HG03095 (cell line): ENCODE measurements around the gene LTC4S.
"Not testable (repeated sequence)": the region's sequence is repeated elsewhere in the genome, so short reads cannot be mapped to it uniquely, and the experiment has no call there.

Experiments
- ATAC-seq: cut with Tn5 transposase; IDR thresholded peaks from one replicate; pipeline ENCODE4 v1.9.1; 2021; ENCODE audit warnings: moderate library complexity; ENCODE audit not compliant: unreplicated experiment

The LTC4S gene

GRCh38 chr5:179769271-179769670, 24.5 kb upstream of the LTC4S start:
- no peak for ATAC-seq

- ATAC-seq = no peak
Measured at GRCh38 chr5:179769796-179770195, 24.0 kb upstream of the LTC4S start.

GRCh38 chr5:179771311-179771895, 22.4 kb upstream of the LTC4S start:
- no peak for ATAC-seq

- ATAC-seq = no peak
Measured at GRCh38 chr5:179772351-179772750, 21.4 kb upstream of the LTC4S start.

- ATAC-seq = no peak
Measured at GRCh38 chr5:179773686-179774040, 20.1 kb upstream of the LTC4S start.

- ATAC-seq = no peak
Measured at GRCh38 chr5:179774442-179774841, 19.3 kb upstream of the LTC4S start.

- no peak for ATAC-seq
Measured at GRCh38 chr5:179776411-179776938, 17.3 kb upstream of the LTC4S start.

GRCh38 chr5:179777456-179777855, 16.3 kb upstream of the LTC4S start:
- no peak for ATAC-seq

GRCh38 chr5:179777909-179778308, 15.9 kb upstream of the LTC4S start:
- no peak for ATAC-seq

GRCh38 chr5:179778591-179778990, 15.2 kb upstream of the LTC4S start:
- ATAC-seq = no peak

- no peak for ATAC-seq
Measured at GRCh38 chr5:179779826-179780225, 14.0 kb upstream of the LTC4S start.

- ATAC-seq = no peak
Measured at GRCh38 chr5:179780362-179780761, 13.4 kb upstream of the LTC4S start.

GRCh38 chr5:179781846-179782245, 11.9 kb upstream of the LTC4S start:
- no peak for ATAC-seq

- ATAC-seq = no peak
Measured at GRCh38 chr5:179783128-179783527, 10.7 kb upstream of the LTC4S start.

GRCh38 chr5:179786861-179787260, 6.9 kb upstream of the LTC4S start:
- no peak for ATAC-seq

GRCh38 chr5:179788193-179788854, 5.5 kb upstream of the LTC4S start:
- ATAC-seq = no peak

GRCh38 chr5:179789278-179789677, 4.5 kb upstream of the LTC4S start:
- ATAC-seq = not testable (repeated sequence)

GRCh38 chr5:179791881-179792611, 1.7 kb upstream of the LTC4S start:
- no peak for ATAC-seq

GRCh38 chr5:179792612-179793467, 946 bp upstream of the LTC4S start:
- ATAC-seq = no peak

- no peak for ATAC-seq
Measured at GRCh38 chr5:179794171-179794570, 385 bp downstream of the LTC4S start.

GRCh38 chr5:179794575-179794974, 789 bp downstream of the LTC4S start:
- no peak for ATAC-seq
